ENCODE data around the gene B3GALNT2.

The B3GALNT2 gene

DNA sequence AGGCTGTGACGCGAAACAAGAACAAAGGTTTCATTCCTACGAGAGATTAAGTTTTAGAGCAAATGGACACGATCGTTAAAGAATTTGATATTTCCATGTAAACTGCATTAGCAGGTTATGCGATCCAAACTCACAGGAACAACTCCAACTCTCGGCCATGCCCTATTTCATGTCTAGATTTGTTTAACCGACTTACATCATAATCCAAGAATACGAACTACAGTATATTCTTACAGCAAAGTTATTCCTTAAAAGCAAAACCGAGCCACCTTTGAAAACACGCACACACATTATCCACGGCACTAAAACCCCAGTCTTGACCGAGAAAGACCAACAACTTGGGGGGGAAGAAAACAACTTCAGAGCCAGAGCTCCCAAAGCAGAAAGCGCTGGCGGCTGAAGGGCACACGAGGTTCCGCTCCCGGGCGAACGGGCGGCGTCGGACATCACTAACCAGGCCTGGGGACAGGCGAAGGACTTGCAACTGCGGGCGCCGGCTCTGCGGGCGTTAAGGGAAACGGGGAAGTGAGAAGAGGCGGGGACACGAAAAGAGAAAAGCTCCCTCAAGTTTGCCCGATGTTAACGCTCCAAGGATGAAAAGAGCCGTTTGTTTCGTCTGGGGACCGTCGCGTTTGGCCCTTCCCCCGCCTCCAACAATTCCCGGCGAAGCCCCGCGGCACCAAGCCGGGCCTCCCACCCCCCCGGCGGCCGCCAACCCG lies 690 bp downstream of the B3GALNT2 start:
- Histone ChIP-seq H3K36me3 (ENCODE audit: control insufficient read depth, insufficient read depth, low read length) (no peaks in the 10 kb centered on the region), H3K27me3 (replicated peaks; ENCODE audit: control insufficient read depth, insufficient read depth, low read length, poor library complexity, severe bottlenecking) (no peaks in the 10 kb centered on the region), H3K27ac (ENCODE audit: insufficient read depth, low read length, poor library complexity, severe bottlenecking) (peak overlapping the region; percentile 95), H3K9me3 (ENCODE audit: control insufficient read depth, low read length) (no peaks in the 10 kb centered on the region), H3K4me1 (ENCODE audit: control insufficient read depth, insufficient read depth, low read length, poor library complexity, severe bottlenecking) (peaks cover 4% of the 10 kb centered on the region), H3K4me3 (ENCODE audit: insufficient read depth, low read depth, low read length, poor library complexity, severe bottlenecking) (peak overlapping the region; percentile 88)
- DNase-seq = peak in 1 of 3 donors; percentile 2

DNA sequence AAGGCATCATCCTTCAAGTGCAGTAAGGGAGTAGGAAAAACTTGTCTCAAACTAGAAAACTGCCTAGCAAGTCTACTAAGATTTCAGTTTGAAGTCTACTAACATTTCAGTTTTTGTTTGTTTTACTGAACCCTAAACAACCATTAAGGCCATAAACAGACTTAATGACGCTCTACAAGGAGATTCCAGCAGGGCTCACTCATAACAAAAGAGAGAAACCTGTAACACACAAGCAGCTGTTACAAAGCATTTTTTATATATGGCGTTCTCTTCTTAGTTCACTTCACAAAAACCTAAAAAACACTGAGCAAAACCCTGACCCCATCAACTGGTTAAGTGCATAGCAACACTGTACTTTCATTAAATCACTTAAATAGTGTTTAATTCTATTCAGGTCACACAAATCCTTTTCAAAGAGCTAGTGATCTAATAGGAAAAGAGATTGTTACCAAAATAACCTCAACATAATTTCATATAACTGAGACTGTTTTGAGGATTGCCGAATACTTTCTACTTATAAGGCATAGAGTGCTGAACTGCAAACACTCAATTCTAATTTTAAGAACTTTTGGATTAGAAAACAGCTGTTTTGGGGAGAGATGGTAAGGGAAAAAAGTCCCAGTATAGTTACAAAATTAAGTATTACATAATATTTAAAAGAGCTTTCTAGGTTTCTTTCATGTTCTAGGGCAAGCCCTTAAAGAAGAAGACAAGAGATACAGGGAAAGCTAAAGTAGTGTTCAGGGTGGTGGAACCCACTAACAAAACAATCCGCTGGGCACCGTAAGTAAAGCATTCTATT lies 1.4 kb downstream of the B3GALNT2 start:
- no peaks in the 10 kb centered on the region for H3K9me3 ChIP-seq (ENCODE audit: control insufficient read depth, low read length)
- peaks cover 4% of the 10 kb centered on the region for H3K4me1 ChIP-seq (ENCODE audit: control insufficient read depth, insufficient read depth, low read length, poor library complexity, severe bottlenecking)
- no peak overlapping the region for H3K27ac ChIP-seq (ENCODE audit: insufficient read depth, low read length, poor library complexity, severe bottlenecking)
- H3K4me3 ChIP-seq (ENCODE audit: insufficient read depth, low read depth, low read length, poor library complexity, severe bottlenecking) = no peak overlapping the region
- no peak for DNase-seq
- no peaks in the 10 kb centered on the region for H3K27me3 ChIP-seq (replicated peaks; ENCODE audit: control insufficient read depth, insufficient read depth, low read length, poor library complexity, severe bottlenecking)
- no peaks in the 10 kb centered on the region for H3K36me3 ChIP-seq (ENCODE audit: control insufficient read depth, insufficient read depth, low read length)

- H3K27ac ChIP-seq (ENCODE audit: insufficient read depth, low read length, poor library complexity, severe bottlenecking) = no peak overlapping the region
- DNase-seq = no peak
- no peak overlapping the region for H3K4me3 ChIP-seq (ENCODE audit: insufficient read depth, low read depth, low read length, poor library complexity, severe bottlenecking)
These were observed 3.2 kb downstream of the B3GALNT2 start for GRCh38 chr1:235500971-235501540.

DNA sequence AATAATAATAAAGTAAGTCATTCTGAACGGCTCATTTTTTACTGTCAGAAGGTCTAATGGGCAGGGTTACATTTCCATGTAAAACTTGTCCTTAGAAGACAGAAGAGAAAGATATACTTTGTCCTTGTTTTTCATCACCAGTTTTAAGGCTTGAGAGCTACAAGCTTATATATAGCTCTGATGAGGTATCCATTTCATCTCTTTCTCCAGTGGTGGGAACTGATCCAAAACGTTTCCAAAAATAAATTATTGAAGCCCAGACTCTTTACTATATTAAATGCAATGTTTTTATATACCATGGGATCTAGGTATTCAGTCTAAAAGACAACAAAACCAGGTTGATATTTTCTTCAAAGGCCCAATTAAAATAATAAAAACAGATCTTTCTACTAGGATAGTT lies 8.7 kb downstream of the B3GALNT2 start:
- DNase-seq = no peak

More at GRCh38 chr1:235500971-235501540, 3.2 kb downstream of the B3GALNT2 start:
- Histone ChIP-seq H3K4me1 (ENCODE audit: control insufficient read depth, insufficient read depth, low read length, poor library complexity, severe bottlenecking) (peaks cover 4% of the 10 kb centered on the region), H3K9me3 (ENCODE audit: control insufficient read depth, low read length) (no peaks in the 10 kb centered on the region), H3K27me3 (replicated peaks; ENCODE audit: control insufficient read depth, insufficient read depth, low read length, poor library complexity, severe bottlenecking) (no peaks in the 10 kb centered on the region), H3K36me3 (ENCODE audit: control insufficient read depth, insufficient read depth, low read length) (no peaks in the 10 kb centered on the region)

GRCh38 chr1:235495030-235495429 lies 9.2 kb downstream of the B3GALNT2 start:
- no peaks in the 10 kb centered on the region for H3K9me3 ChIP-seq (ENCODE audit: control insufficient read depth, low read length)
- H3K27ac ChIP-seq (ENCODE audit: insufficient read depth, low read length, poor library complexity, severe bottlenecking) = no peak overlapping the region
- H3K4me3 ChIP-seq (ENCODE audit: insufficient read depth, low read depth, low read length, poor library complexity, severe bottlenecking) = no peak overlapping the region
- DNase-seq = no peak
- H3K27me3 ChIP-seq (replicated peaks; ENCODE audit: control insufficient read depth, insufficient read depth, low read length, poor library complexity, severe bottlenecking) = no peaks in the 10 kb centered on the region
- H3K4me1 ChIP-seq (ENCODE audit: control insufficient read depth, insufficient read depth, low read length, poor library complexity, severe bottlenecking) = peaks cover 8% of the 10 kb centered on the region
- no peaks in the 10 kb centered on the region for H3K36me3 ChIP-seq (ENCODE audit: control insufficient read depth, insufficient read depth, low read length)

More for the DNA sequence above, 8.7 kb downstream of the B3GALNT2 start:
- Histone ChIP-seq H3K27ac (ENCODE audit: insufficient read depth, low read length, poor library complexity, severe bottlenecking) (no peak overlapping the region), H3K4me1 (ENCODE audit: control insufficient read depth, insufficient read depth, low read length, poor library complexity, severe bottlenecking) (peaks cover 8% of the 10 kb centered on the region), H3K27me3 (replicated peaks; ENCODE audit: control insufficient read depth, insufficient read depth, low read length, poor library complexity, severe bottlenecking) (no peaks in the 10 kb centered on the region), H3K9me3 (ENCODE audit: control insufficient read depth, low read length) (no peaks in the 10 kb centered on the region), H3K4me3 (ENCODE audit: insufficient read depth, low read depth, low read length, poor library complexity, severe bottlenecking) (no peak overlapping the region), H3K36me3 (ENCODE audit: control insufficient read depth, insufficient read depth, low read length) (no peaks in the 10 kb centered on the region)

DNA sequence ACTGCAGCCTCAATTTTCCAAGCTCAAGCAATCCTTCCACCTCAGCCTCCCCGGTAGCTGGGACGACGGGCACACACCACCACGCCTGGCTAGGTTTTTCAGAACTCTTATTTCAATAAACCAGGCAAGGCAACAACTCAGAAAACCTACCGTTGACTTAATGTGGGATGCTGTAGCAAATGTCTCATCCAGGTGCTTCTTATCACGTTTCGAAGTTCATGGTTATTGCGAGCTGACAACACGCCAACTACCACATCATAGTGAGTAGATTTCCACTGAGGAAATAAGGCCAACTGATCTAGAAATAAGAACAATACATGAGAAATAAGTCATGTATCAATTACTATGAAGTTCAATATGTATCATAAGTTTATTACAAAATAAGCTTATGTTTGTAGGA lies 9.7 kb downstream of the B3GALNT2 start:
- Histone ChIP-seq H3K27me3 (replicated peaks; ENCODE audit: control insufficient read depth, insufficient read depth, low read length, poor library complexity, severe bottlenecking) (no peaks in the 10 kb centered on the region), H3K4me1 (ENCODE audit: control insufficient read depth, insufficient read depth, low read length, poor library complexity, severe bottlenecking) (peaks cover 8% of the 10 kb centered on the region), H3K36me3 (ENCODE audit: control insufficient read depth, insufficient read depth, low read length) (no peaks in the 10 kb centered on the region), H3K4me3 (ENCODE audit: insufficient read depth, low read depth, low read length, poor library complexity, severe bottlenecking) (no peak overlapping the region), H3K27ac (ENCODE audit: insufficient read depth, low read length, poor library complexity, severe bottlenecking) (no peak overlapping the region), H3K9me3 (ENCODE audit: control insufficient read depth, low read length) (no peaks in the 10 kb centered on the region)
- DNase-seq = no peak

GRCh38 chr1:235491644-235492043 lies 12.6 kb downstream of the B3GALNT2 start:
- no peaks in the 10 kb centered on the region for H3K36me3 ChIP-seq (ENCODE audit: control insufficient read depth, insufficient read depth, low read length)
- H3K4me3 ChIP-seq (ENCODE audit: insufficient read depth, low read depth, low read length, poor library complexity, severe bottlenecking) = no peak overlapping the region
- H3K9me3 ChIP-seq (ENCODE audit: control insufficient read depth, low read length) = no peaks in the 10 kb centered on the region
- peaks cover 8% of the 10 kb centered on the region for H3K4me1 ChIP-seq (ENCODE audit: control insufficient read depth, insufficient read depth, low read length, poor library complexity, severe bottlenecking)
- no peaks in the 10 kb centered on the region for H3K27me3 ChIP-seq (replicated peaks; ENCODE audit: control insufficient read depth, insufficient read depth, low read length, poor library complexity, severe bottlenecking)
- no peak overlapping the region for H3K27ac ChIP-seq (ENCODE audit: insufficient read depth, low read length, poor library complexity, severe bottlenecking)
- DNase-seq = no peak

DNA sequence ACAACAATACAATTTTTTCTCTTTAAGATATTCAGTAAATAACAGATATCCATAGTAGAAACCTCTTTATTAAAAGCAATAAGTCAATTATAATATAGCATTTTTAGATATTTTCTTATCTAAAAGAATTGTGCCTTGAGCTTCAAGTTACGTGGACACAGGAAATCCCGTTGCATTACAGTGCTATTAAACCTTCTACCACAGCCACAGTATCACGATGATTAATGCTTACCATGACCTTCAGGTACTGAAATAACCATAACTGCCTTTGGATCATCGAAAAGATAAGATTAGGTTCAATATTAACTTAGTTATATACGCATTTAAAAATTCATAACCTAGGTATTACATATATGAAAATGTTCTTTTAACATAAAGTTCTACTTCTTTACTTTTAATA lies 17.9 kb downstream of the B3GALNT2 start:
- H3K9me3 ChIP-seq (ENCODE audit: control insufficient read depth, low read length) = no peaks in the 10 kb centered on the region
- H3K4me1 ChIP-seq (ENCODE audit: control insufficient read depth, insufficient read depth, low read length, poor library complexity, severe bottlenecking) = no peaks in the 10 kb centered on the region
- no peaks in the 10 kb centered on the region for H3K27me3 ChIP-seq (replicated peaks; ENCODE audit: control insufficient read depth, insufficient read depth, low read length, poor library complexity, severe bottlenecking)
- DNase-seq = no peak
- H3K36me3 ChIP-seq (ENCODE audit: control insufficient read depth, insufficient read depth, low read length) = peaks cover 7% of the 10 kb centered on the region
- H3K27ac ChIP-seq (ENCODE audit: insufficient read depth, low read length, poor library complexity, severe bottlenecking) = no peak overlapping the region
- H3K4me3 ChIP-seq (ENCODE audit: insufficient read depth, low read depth, low read length, poor library complexity, severe bottlenecking) = no peak overlapping the region

- H3K27ac ChIP-seq (ENCODE audit: insufficient read depth, low read length, poor library complexity, severe bottlenecking) = no peak overlapping the region
- no peak for DNase-seq
- no peaks in the 10 kb centered on the region for H3K9me3 ChIP-seq (ENCODE audit: control insufficient read depth, low read length)
- peaks cover 7% of the 10 kb centered on the region for H3K36me3 ChIP-seq (ENCODE audit: control insufficient read depth, insufficient read depth, low read length)
- no peaks in the 10 kb centered on the region for H3K4me1 ChIP-seq (ENCODE audit: control insufficient read depth, insufficient read depth, low read length, poor library complexity, severe bottlenecking)
- no peaks in the 10 kb centered on the region for H3K27me3 ChIP-seq (replicated peaks; ENCODE audit: control insufficient read depth, insufficient read depth, low read length, poor library complexity, severe bottlenecking)
- no peak overlapping the region for H3K4me3 ChIP-seq (ENCODE audit: insufficient read depth, low read depth, low read length, poor library complexity, severe bottlenecking)
These were observed 18.7 kb downstream of the B3GALNT2 start for GRCh38 chr1:235485558-235485957.

DNA sequence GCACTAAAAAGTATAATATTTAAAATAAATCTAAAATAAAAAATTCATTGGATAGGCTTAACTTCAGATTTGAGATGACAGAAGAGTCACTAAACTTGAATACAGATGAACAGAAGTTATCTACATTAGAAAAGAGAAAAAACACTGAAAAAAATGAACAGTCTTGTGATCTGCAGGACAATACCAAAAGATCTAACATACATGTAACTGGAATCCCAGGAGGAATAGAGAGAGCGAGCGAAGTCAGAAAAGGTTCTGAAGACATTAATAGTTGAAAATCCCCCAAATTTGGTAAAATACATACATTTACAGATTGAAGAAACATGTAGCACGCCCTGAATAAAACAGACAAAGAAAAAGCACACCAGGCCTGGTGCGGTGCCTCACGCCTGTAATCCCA lies 21.2 kb downstream of the B3GALNT2 start:
- Histone ChIP-seq H3K4me3 (ENCODE audit: insufficient read depth, low read depth, low read length, poor library complexity, severe bottlenecking) (no peak overlapping the region), H3K27me3 (replicated peaks; ENCODE audit: control insufficient read depth, insufficient read depth, low read length, poor library complexity, severe bottlenecking) (no peaks in the 10 kb centered on the region), H3K4me1 (ENCODE audit: control insufficient read depth, insufficient read depth, low read length, poor library complexity, severe bottlenecking) (no peaks in the 10 kb centered on the region), H3K27ac (ENCODE audit: insufficient read depth, low read length, poor library complexity, severe bottlenecking) (no peak overlapping the region), H3K36me3 (ENCODE audit: control insufficient read depth, insufficient read depth, low read length) (peaks cover 17% of the 10 kb centered on the region), H3K9me3 (ENCODE audit: control insufficient read depth, low read length) (no peaks in the 10 kb centered on the region)
- DNase-seq = no peak
